ENCODE measurements around the gene VSNL1.

- TF ChIP-seq EZH2phosphoT487 (IDR thresholded peaks at IDR 0.05; ENCODE audit: borderline replicate concordance, low read length) (no peak), EZH2 (IDR thresholded peaks at IDR 0.05; ENCODE audit: low read length, unreplicated experiment) (no peak)
Observed at GRCh38 chr2:17674817-17675216, 134.3 kb downstream of the VSNL1 start.
